Measurements from ENCODE around the gene EDC3. TPM values are rescaled to one million over a fixed set of nuclear protein-coding genes. Genes with fewer than 3 reads are reported as not detected.
A peak's percentile ranks its signal among the peaks of the same experiment; 100 is the strongest.

EDC3 gene
- total RNA-seq, 1 donor from 2014 or later = 71.0 TPM

DNA sequence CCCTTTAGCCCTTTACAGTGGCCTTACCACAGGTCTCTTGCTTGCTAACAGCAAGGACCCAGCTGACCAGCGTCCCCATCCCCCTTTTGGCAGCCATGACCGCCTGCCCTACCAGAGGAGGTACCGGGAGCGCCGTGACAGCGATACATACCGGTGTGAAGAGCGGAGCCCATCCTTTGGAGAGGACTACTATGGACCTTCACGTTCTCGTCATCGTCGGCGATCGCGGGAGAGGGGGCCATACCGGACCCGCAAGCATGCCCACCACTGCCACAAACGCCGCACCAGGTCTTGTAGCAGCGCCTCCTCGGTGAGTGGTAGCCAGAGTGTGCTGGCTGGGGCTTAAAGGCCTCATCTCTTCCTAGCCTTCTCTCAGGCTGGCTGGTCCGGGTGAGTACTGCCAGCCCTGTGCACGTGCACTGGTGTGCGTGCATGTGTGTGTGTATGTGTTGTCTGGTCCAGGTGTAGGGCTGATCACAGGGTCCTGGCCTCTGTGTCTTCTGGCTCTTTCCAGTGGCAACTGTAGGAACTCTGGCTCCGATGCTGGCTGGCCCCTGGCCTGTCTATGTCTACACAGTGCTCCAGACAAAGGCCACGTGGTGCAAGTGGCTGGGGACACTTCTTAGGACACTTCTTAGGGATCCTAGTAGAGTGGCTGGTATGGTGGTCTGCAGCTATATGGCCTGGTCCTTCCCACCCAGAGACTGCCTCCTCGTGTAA is 75.7 kb downstream of the EDC3 start:
- DNase-seq (ENCODE audit: low spot score) = no peak
- H3K27ac Mint-ChIP-seq (ENCODE audit: unreplicated experiment) = no peak overlapping the region

DNA sequence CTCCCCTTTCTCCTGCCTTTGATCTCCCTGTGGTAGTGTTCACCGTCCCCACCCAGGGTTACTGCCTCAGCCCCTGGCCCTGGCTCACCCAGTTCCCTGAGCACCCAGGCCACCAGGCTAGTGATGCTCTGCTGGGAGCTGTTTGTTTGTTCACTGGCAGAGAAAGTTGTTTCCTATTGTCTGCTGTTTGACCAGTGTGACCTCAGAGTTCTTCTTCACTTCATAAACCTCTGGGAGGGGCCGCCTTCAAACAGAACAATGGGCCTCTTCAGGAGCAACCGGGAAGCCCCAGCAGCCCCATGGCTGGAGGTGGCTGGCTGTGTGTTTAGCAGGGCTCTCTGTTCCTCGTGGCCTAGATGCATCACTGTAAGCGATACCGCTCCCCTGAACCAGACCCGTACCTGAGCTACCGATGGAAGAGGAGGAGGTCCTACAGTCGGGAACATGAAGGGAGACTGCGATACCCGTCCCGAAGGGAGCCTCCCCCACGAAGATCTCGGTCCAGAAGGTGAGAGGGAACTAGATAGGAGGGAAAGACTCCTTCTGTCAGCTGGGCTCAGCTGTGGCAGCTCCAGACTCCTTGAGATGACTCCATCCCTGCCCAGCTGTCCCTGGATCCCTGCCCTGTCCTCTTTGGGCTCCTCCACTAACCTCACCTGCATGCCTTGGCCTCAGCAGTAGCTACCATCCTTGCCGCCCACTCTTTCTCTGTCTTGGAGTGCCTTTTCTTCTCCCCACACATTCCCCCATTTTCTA is 76.8 kb downstream of the EDC3 start:
- no peak overlapping the region for H3K4me3 Mint-ChIP-seq (ENCODE audit: unreplicated experiment)
- H3K9me3 Mint-ChIP-seq (ENCODE audit: unreplicated experiment) = no peaks in the 10 kb centered on the region
- H3K4me1 Mint-ChIP-seq (ENCODE audit: unreplicated experiment) = peaks cover 33% of the 10 kb centered on the region
- peaks cover 30% of the 10 kb centered on the region for H3K27me3 Mint-ChIP-seq (ENCODE audit: unreplicated experiment)
- peaks cover 50% of the 10 kb centered on the region for H3K36me3 Mint-ChIP-seq (ENCODE audit: low read depth, unreplicated experiment)
- H3K27ac Mint-ChIP-seq (ENCODE audit: unreplicated experiment) = peak overlapping the region; percentile 7
- no peak for DNase-seq (ENCODE audit: low spot score)
- TF ChIP-seq, protein P1, sequence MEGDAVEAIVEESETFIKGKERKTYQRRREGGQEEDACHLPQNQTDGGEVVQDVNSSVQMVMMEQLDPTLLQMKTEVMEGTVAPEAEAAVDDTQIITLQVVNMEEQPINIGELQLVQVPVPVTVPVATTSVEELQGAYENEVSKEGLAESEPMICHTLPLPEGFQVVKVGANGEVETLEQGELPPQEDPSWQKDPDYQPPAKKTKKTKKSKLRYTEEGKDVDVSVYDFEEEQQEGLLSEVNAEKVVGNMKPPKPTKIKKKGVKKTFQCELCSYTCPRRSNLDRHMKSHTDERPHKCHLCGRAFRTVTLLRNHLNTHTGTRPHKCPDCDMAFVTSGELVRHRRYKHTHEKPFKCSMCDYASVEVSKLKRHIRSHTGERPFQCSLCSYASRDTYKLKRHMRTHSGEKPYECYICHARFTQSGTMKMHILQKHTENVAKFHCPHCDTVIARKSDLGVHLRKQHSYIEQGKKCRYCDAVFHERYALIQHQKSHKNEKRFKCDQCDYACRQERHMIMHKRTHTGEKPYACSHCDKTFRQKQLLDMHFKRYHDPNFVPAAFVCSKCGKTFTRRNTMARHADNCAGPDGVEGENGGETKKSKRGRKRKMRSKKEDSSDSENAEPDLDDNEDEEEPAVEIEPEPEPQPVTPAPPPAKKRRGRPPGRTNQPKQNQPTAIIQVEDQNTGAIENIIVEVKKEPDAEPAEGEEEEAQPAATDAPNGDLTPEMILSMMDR (IDR thresholded peaks at IDR 0.05; ENCODE audit: unreplicated experiment) = no peak

More for the DNA sequence above, 75.7 kb downstream of the EDC3 start:
- Mint-ChIP-seq H3K27me3 (ENCODE audit: unreplicated experiment) (peaks cover 31% of the 10 kb centered on the region), H3K9me3 (ENCODE audit: unreplicated experiment) (no peaks in the 10 kb centered on the region), H3K4me1 (ENCODE audit: unreplicated experiment) (peaks cover 33% of the 10 kb centered on the region), H3K36me3 (ENCODE audit: low read depth, unreplicated experiment) (peaks cover 59% of the 10 kb centered on the region), H3K4me3 (ENCODE audit: unreplicated experiment) (no peak overlapping the region)
- TF ChIP-seq, protein P1 (IDR thresholded peaks at IDR 0.05; ENCODE audit: unreplicated experiment) = no peak

DNA sequence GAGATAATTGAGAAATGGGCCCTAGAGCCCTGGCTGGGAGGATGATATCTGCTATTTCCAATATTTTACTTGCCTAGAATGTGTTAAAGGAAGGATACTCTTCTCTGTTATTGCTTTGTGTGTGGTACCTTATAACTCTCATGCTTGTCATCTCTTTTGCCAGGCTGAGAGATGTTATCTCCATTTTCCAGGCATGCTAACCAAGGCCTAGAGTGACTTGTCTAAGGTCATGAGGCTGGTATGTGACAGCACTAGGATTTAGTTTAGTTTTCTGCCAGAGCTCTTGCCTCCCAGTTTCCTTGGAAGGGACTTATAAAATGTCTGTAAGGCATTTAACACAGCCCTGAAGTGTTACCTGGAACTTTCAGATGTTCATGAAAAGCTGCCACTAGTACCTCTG is 78.8 kb downstream of the EDC3 start:
- Mint-ChIP-seq H3K36me3 (ENCODE audit: low read depth, unreplicated experiment) (peaks cover 32% of the 10 kb centered on the region), H3K27ac (ENCODE audit: unreplicated experiment) (peak overlapping the region; percentile 89)
- TF ChIP-seq, protein P1 (IDR thresholded peaks at IDR 0.05; ENCODE audit: unreplicated experiment) = no peak

GRCh38 chr15:74616366-74616939 is 79.4 kb downstream of the EDC3 start:
- TF ChIP-seq, protein P1 (IDR thresholded peaks at IDR 0.05; ENCODE audit: unreplicated experiment) = no peak
- peak overlapping the region; percentile 93 for H3K4me3 Mint-ChIP-seq (ENCODE audit: unreplicated experiment)
- peak overlapping the region; percentile 89 for H3K27ac Mint-ChIP-seq (ENCODE audit: unreplicated experiment)
- H3K9me3 Mint-ChIP-seq (ENCODE audit: unreplicated experiment) = no peaks in the 10 kb centered on the region
- H3K4me1 Mint-ChIP-seq (ENCODE audit: unreplicated experiment) = peaks cover 33% of the 10 kb centered on the region
- H3K36me3 Mint-ChIP-seq (ENCODE audit: low read depth, unreplicated experiment) = peaks cover 27% of the 10 kb centered on the region
- peaks cover 31% of the 10 kb centered on the region for H3K27me3 Mint-ChIP-seq (ENCODE audit: unreplicated experiment)
- no peak for DNase-seq (ENCODE audit: low spot score)

More for the DNA sequence above, 78.8 kb downstream of the EDC3 start:
- Mint-ChIP-seq H3K4me1 (ENCODE audit: unreplicated experiment) (peaks cover 33% of the 10 kb centered on the region), H3K9me3 (ENCODE audit: unreplicated experiment) (no peaks in the 10 kb centered on the region), H3K27me3 (ENCODE audit: unreplicated experiment) (peaks cover 34% of the 10 kb centered on the region), H3K4me3 (ENCODE audit: unreplicated experiment) (peak overlapping the region; percentile 93)
- DNase-seq (ENCODE audit: low spot score) = no peak
